ENCODE results near the gene NDUFS6. TPM values are rescaled to one million over a fixed set of nuclear protein-coding genes. Genes with fewer than 3 reads are reported as not detected.

Gene NDUFS6
- total and polyA plus RNA-seq, 5 donors from 2014 or later, result 21.6 to 98.7 (median 74.6) TPM

- no peak overlapping the region for H3K4me3 ChIP-seq (ENCODE audit: low read depth, low read length)
- no peak overlapping the region for H3K27ac ChIP-seq (ENCODE audit: insufficient read depth, low read length, poor library complexity, severe bottlenecking)
- Mint-ChIP-seq H3K27ac (peak overlapping the region in 1 of 3 donors; percentile 67), H3K4me3 (no peak overlapping the region), H3K36me3 (no peaks in the 10 kb centered on the region), H3K9me3 (peaks cover 0 to 1% (median 0%) of the 10 kb centered on the region in 7 donors), H3K4me1 (peaks cover 0 to 4% (median under 1%) of the 10 kb centered on the region in 4 donors), H3K27me3 (peaks cover 19% of the 10 kb centered on the region)
- no peaks in the 10 kb centered on the region for H3K9me3 ChIP-seq (ENCODE audit: control insufficient read depth in 2 of 2, low read length in 2 of 2)
- H3K4me1 ChIP-seq (ENCODE audit: control insufficient read depth, insufficient read depth, low read length, poor library complexity, severe bottlenecking), result no peaks in the 10 kb centered on the region
- no peaks in the 10 kb centered on the region for H3K36me3 ChIP-seq (ENCODE audit: control insufficient read depth, insufficient read depth, low read length)
- no peaks in the 10 kb centered on the region for H3K27me3 ChIP-seq (ENCODE audit: control insufficient read depth, insufficient read depth, low read length)
- ATAC-seq (ENCODE audit: low read depth in 2 of 2) (no peak), DNase-seq (no peak)
Observed at GRCh38 chr5:1781726-1782384, 19.4 kb upstream of the NDUFS6 start.

GRCh38 chr5:1782385-1783215 lies 18.6 kb upstream of the NDUFS6 start:
- peak overlapping the region in 1 of 3 donors; percentile 67 for H3K27ac Mint-ChIP-seq

GRCh38 chr5:1783216-1783554 lies 18.0 kb upstream of the NDUFS6 start:
- H3K27me3 ChIP-seq (ENCODE audit: control insufficient read depth, insufficient read depth, low read length), result no peaks in the 10 kb centered on the region
- H3K4me3 ChIP-seq (ENCODE audit: low read depth, low read length), result no peak overlapping the region
- Mint-ChIP-seq H3K4me1 (peaks cover 0 to 4% (median under 1%) of the 10 kb centered on the region in 4 donors), H3K4me3 (no peak overlapping the region), H3K36me3 (no peaks in the 10 kb centered on the region), H3K27ac (no peak overlapping the region), H3K9me3 (peaks cover 0 to 1% (median 0%) of the 10 kb centered on the region in 7 donors), H3K27me3 (peaks cover 19% of the 10 kb centered on the region)
- H3K27ac ChIP-seq (ENCODE audit: insufficient read depth, low read length, poor library complexity, severe bottlenecking), result no peak overlapping the region
- H3K36me3 ChIP-seq (ENCODE audit: control insufficient read depth, insufficient read depth, low read length), result no peaks in the 10 kb centered on the region
- no peaks in the 10 kb centered on the region for H3K9me3 ChIP-seq (ENCODE audit: control insufficient read depth in 2 of 2, low read length in 2 of 2)
- DNase-seq (no peak), ATAC-seq (ENCODE audit: low read depth in 2 of 2) (no peak)
- H3K4me1 ChIP-seq (ENCODE audit: control insufficient read depth, insufficient read depth, low read length, poor library complexity, severe bottlenecking), result no peaks in the 10 kb centered on the region

More at GRCh38 chr5:1782385-1783215, 18.6 kb upstream of the NDUFS6 start:
- Mint-ChIP-seq H3K4me1 (peaks cover 0 to 4% (median under 1%) of the 10 kb centered on the region in 4 donors), H3K9me3 (peaks cover 0 to 1% (median 0%) of the 10 kb centered on the region in 7 donors), H3K4me3 (no peak overlapping the region), H3K36me3 (no peaks in the 10 kb centered on the region), H3K27me3 (peaks cover 19% of the 10 kb centered on the region)
- no peak overlapping the region for H3K4me3 ChIP-seq (ENCODE audit: low read depth, low read length)
- ATAC-seq (ENCODE audit: low read depth in 2 of 2) (no peak), DNase-seq (no peak)
- no peaks in the 10 kb centered on the region for H3K4me1 ChIP-seq (ENCODE audit: control insufficient read depth, insufficient read depth, low read length, poor library complexity, severe bottlenecking)
- H3K9me3 ChIP-seq (ENCODE audit: control insufficient read depth in 2 of 2, low read length in 2 of 2), result no peaks in the 10 kb centered on the region
- no peaks in the 10 kb centered on the region for H3K36me3 ChIP-seq (ENCODE audit: control insufficient read depth, insufficient read depth, low read length)
- no peak overlapping the region for H3K27ac ChIP-seq (ENCODE audit: insufficient read depth, low read length, poor library complexity, severe bottlenecking)
- no peaks in the 10 kb centered on the region for H3K27me3 ChIP-seq (ENCODE audit: control insufficient read depth, insufficient read depth, low read length)

GRCh38 chr5:1784197-1785050 lies 16.8 kb upstream of the NDUFS6 start:
- H3K4me1 ChIP-seq (ENCODE audit: control insufficient read depth, insufficient read depth, low read length, poor library complexity, severe bottlenecking), result peaks cover 4% of the 10 kb centered on the region
- Mint-ChIP-seq H3K27me3 (peaks cover 19% of the 10 kb centered on the region), H3K36me3 (no peaks in the 10 kb centered on the region), H3K4me3 (no peak overlapping the region), H3K9me3 (peaks cover 0 to 1% (median 0%) of the 10 kb centered on the region in 7 donors), H3K27ac (peak overlapping the region in 1 of 3 donors; percentile 7), H3K4me1 (peaks cover 0 to 9% (median 6%) of the 10 kb centered on the region in 4 donors)
- H3K27ac ChIP-seq (ENCODE audit: insufficient read depth, low read length, poor library complexity, severe bottlenecking), result no peak overlapping the region
- H3K36me3 ChIP-seq (ENCODE audit: control insufficient read depth, insufficient read depth, low read length), result no peaks in the 10 kb centered on the region
- H3K9me3 ChIP-seq (ENCODE audit: control insufficient read depth in 2 of 2, low read length in 2 of 2), result no peaks in the 10 kb centered on the region
- H3K4me3 ChIP-seq (ENCODE audit: low read depth, low read length), result no peak overlapping the region
- ATAC-seq (ENCODE audit: low read depth in 2 of 2), result no peak
- no peak for DNase-seq
- H3K27me3 ChIP-seq (ENCODE audit: control insufficient read depth, insufficient read depth, low read length), result no peaks in the 10 kb centered on the region

GRCh38 chr5:1785062-1785461 lies 16.1 kb upstream of the NDUFS6 start:
- Histone ChIP-seq H3K36me3 (ENCODE audit: control insufficient read depth, insufficient read depth, low read length) (no peaks in the 10 kb centered on the region), H3K27ac (ENCODE audit: insufficient read depth, low read length, poor library complexity, severe bottlenecking) (no peak overlapping the region), H3K9me3 (ENCODE audit: control insufficient read depth in 2 of 2, low read length in 2 of 2) (no peaks in the 10 kb centered on the region), H3K4me3 (ENCODE audit: low read depth, low read length) (no peak overlapping the region), H3K27me3 (ENCODE audit: control insufficient read depth, insufficient read depth, low read length) (no peaks in the 10 kb centered on the region), H3K4me1 (ENCODE audit: control insufficient read depth, insufficient read depth, low read length, poor library complexity, severe bottlenecking) (peaks cover 10% of the 10 kb centered on the region)
- Mint-ChIP-seq H3K4me3 (no peak overlapping the region), H3K9me3 (peaks cover 0 to 1% (median 0%) of the 10 kb centered on the region in 7 donors), H3K27me3 (peaks cover 18% of the 10 kb centered on the region), H3K4me1 (peaks cover 2 to 14% (median 12%) of the 10 kb centered on the region in 4 donors), H3K27ac (no peak overlapping the region), H3K36me3 (no peaks in the 10 kb centered on the region)
- ATAC-seq (ENCODE audit: low read depth in 2 of 2) (no peak), DNase-seq (no peak)

GRCh38 chr5:1785984-1786383 lies 15.2 kb upstream of the NDUFS6 start:
- ATAC-seq (ENCODE audit: low read depth in 2 of 2), result no peak
- Mint-ChIP-seq H3K9me3 (no peaks in the 10 kb centered on the region), H3K4me1 (peaks cover 2 to 21% (median 12%) of the 10 kb centered on the region in 4 donors), H3K4me3 (peak overlapping the region in 1 of 4 donors; percentile 4), H3K27me3 (peaks cover 14% of the 10 kb centered on the region), H3K36me3 (no peaks in the 10 kb centered on the region), H3K27ac (no peak overlapping the region)
- H3K4me1 ChIP-seq (ENCODE audit: control insufficient read depth, insufficient read depth, low read length, poor library complexity, severe bottlenecking), result peaks cover 13% of the 10 kb centered on the region
- DNase-seq, result no peak
- H3K27me3 ChIP-seq (ENCODE audit: control insufficient read depth, insufficient read depth, low read length), result no peaks in the 10 kb centered on the region
- H3K27ac ChIP-seq (ENCODE audit: insufficient read depth, low read length, poor library complexity, severe bottlenecking), result no peak overlapping the region
- H3K4me3 ChIP-seq (ENCODE audit: low read depth, low read length), result no peak overlapping the region
- H3K36me3 ChIP-seq (ENCODE audit: control insufficient read depth, insufficient read depth, low read length), result no peaks in the 10 kb centered on the region
- no peaks in the 10 kb centered on the region for H3K9me3 ChIP-seq (ENCODE audit: control insufficient read depth in 2 of 2, low read length in 2 of 2)

- no peaks in the 10 kb centered on the region for H3K9me3 ChIP-seq (ENCODE audit: control insufficient read depth in 2 of 2, low read length in 2 of 2)
- no peaks in the 10 kb centered on the region for H3K9me3 Mint-ChIP-seq
- no peak overlapping the region for H3K27ac Mint-ChIP-seq
- H3K27me3 ChIP-seq (ENCODE audit: control insufficient read depth, insufficient read depth, low read length), result no peaks in the 10 kb centered on the region
- no peaks in the 10 kb centered on the region for H3K36me3 ChIP-seq (ENCODE audit: control insufficient read depth, insufficient read depth, low read length)
- H3K4me1 ChIP-seq (ENCODE audit: control insufficient read depth, insufficient read depth, low read length, poor library complexity, severe bottlenecking), result peaks cover 21% of the 10 kb centered on the region
- H3K27me3 Mint-ChIP-seq, result peaks cover 11% of the 10 kb centered on the region
- no peaks in the 10 kb centered on the region for H3K36me3 Mint-ChIP-seq
- no peak overlapping the region for H3K4me3 ChIP-seq (ENCODE audit: low read depth, low read length)
- H3K4me3 Mint-ChIP-seq, result no peak overlapping the region
- H3K27ac ChIP-seq (ENCODE audit: insufficient read depth, low read length, poor library complexity, severe bottlenecking), result no peak overlapping the region
- no peak for ATAC-seq (ENCODE audit: low read depth in 2 of 2)
- no peak for DNase-seq
- peaks cover 2 to 24% (median 17%) of the 10 kb centered on the region in 4 donors for H3K4me1 Mint-ChIP-seq
Observed at GRCh38 chr5:1786621-1787471, 14.4 kb upstream of the NDUFS6 start.
